ENCODE measurements around the gene CREG1. TPM values are rescaled to one million over a fixed set of nuclear protein-coding genes. Genes with fewer than 3 reads are reported as not detected.
"Not testable (repeated sequence)": the region's sequence is repeated elsewhere in the genome, so short reads cannot be mapped to it uniquely, and the experiment has no call there.

Gene CREG1
- total RNA-seq, result 100 to 1,000 TPM in 1 of 2 donors, 10 to 100 TPM in 1; 92.2 to 106 TPM
- long read RNA-seq, transcript CREG1-201 (4 exons, 1,974 nt), result major isoform, 301 of 305 reads
- long read RNA-seq, partial matches to known transcripts, result 1 of 305 reads
- long read RNA-seq, other reads (novel, unspliced or antisense), result 3 of 305 reads

DNA sequence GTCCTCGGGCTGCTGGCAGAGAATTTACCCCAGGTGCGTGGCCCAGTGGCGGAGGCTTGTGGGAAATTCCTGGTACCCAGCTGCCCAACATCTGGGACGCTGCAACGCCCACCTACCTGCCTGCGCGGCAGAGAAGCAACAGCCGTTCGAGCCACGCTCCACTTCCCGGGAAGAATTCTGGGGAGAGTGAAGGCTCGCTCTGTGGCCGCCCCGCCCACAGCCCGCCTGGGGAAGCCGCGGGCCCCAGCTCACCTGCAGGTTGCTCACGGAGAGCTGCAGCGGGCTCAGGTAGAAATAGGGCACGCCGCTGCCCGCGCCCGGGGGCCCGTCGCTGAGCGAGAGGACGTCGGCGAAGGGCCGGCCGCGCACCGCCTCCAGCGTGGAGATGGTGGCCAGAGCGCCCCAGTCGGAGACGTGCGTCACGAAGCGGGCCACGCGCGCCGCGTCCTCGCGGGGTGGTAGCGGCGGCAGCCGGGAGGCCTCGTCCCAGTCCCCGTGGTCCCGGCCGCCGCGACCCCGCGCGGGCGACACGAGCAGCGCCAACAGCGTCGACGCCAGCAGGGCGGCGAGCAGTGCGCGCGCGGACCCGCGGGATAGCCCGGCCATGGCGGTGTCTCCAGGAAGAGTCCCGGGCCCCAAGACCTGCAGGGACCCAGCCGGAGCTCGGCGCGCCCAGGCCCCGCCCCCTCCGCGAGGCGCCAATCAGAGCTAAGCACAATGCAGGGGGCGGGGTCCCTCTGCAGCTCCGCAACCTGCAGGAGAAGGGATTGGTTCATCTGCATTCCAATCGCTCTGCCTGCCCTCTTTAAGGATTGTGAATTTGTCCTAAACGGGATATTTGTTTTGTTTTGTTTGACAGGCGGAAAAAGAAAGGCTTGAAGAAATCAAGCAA lies at the start of gene CREG1:
CREG1 (minus strand) TSS at position 627 of the 892 bp plus-strand sequence.
- peak; percentile 99 for ATAC-seq
- peak; percentile 96 for DNase-seq
- intact Hi-C loops (cut with DNase I), result no loop called here

DNA sequence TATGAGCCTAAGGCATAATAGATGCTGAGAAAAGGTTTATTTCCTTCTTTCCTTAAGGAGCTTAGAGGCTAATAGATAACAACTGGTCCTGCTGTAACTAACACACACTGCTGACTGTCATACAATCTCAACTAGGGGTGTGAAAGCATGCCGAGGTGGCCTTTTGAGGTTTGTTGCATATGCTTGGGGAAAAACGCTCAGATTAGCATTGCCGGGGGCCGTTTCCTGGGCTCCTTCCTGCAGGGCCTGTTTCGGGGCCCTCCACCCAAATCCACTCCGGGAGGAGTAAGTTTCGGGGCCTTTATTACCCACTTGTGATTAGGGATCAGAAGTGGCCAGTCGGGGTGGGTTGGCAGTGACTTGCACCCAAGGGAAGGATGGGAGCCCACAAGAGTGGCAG lies 49.3 kb upstream of the CREG1 start:
- intact Hi-C loops (cut with DNase I), result loop anchor here (10.0 kb wide), 2 partner anchors 192 to 202 kb away; no protein-coding TSS in a partner anchor
- ATAC-seq, result no peak
- no peak for DNase-seq

- ATAC-seq, result peak; percentile 51 to 81
- intact Hi-C loops (cut with DNase I), result loop anchor here (2.0 to 10.0 kb wide), 3 partner anchors 87 to 203 kb away; no protein-coding TSS in a partner anchor
- peak; percentile 36 for DNase-seq
These were observed 48.2 kb upstream of the CREG1 start for GRCh38 chr1:167601442-167602383.

DNA sequence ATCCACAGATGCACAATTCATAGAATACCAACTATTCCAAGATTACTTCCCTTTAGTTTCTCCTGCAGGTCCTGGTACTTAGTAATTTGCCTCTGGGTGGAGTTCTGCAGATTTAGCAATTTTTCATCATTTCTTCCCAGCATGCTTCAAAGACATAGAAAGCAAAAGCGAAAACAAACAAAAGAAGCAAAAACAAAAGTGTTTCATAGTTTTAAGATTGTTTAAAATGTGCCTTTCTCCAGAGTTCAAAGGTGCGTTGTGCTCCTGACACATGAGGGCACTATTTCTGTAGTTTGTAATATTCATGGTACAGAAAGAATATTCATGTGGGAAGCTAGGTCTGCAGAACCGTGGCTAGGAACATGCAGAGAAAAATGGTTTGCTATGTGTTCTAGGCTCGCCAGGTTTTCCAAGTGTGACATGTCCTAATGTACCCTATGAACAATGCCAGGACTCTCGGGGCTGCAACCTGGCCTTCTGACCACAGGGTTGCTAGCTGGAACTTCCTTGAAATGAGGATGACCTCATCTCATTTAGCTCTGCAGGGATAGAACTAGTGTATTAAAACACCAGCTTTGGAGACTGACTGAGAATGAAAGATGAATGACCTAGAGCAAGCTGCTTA lies 46.5 kb upstream of the CREG1 start:
- peak; percentile 31 for DNase-seq
- intact Hi-C loops (cut with DNase I), result loop anchor here (1.0 to 10.0 kb wide), 4 partner anchors 87 to 205 kb away; no protein-coding TSS in a partner anchor
- ATAC-seq, result peak; percentile 82 to 86

DNA sequence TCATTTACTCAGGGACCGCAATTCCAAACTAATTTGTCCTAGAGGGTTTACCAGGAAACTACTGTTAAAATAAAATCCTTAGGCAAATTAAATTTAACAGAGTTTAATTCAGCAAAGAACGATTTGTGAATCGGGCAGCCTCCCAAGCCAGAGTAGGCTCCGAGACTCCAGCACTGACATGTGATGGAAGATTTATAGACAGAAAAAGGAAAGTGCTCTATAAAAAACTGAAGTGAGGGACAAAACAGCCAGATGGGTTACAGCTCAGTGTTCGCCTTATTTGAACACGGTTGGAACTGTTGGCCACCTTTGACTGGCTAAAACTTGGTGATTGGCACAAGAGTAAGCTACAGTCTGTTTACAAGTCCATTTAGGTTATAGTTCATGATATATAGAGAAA lies 41.3 kb upstream of the CREG1 start:
- DNase-seq (no peak), ATAC-seq (no peak)
- intact Hi-C loops (cut with DNase I), result no loop called here

DNA sequence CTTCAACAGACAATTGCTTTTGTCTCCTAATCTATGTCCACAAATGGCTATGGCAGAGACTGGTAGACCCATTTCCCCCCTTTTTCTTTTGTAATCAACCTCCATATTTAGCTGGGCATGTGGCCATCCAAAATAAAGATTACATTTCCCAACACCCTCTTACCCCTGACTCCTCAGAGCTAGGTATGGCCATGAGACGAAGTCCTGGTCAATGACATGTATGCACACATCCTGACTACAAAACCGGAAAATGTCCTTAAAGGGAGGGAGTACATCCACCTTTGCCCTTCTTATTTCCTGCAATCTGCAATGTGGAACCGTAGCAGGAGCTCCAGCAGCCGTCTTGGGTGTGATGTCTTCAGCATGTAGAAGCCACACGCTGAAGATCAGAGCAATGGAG lies 40.3 kb upstream of the CREG1 start:
- intact Hi-C loops (cut with DNase I), result no loop called here
- ATAC-seq (no peak), DNase-seq (no peak)

GRCh38 chr1:167592475-167592874 lies 38.9 kb upstream of the CREG1 start:
- no peak for ATAC-seq
- no peak for DNase-seq
- intact Hi-C loops (cut with DNase I), result no loop called here

DNA sequence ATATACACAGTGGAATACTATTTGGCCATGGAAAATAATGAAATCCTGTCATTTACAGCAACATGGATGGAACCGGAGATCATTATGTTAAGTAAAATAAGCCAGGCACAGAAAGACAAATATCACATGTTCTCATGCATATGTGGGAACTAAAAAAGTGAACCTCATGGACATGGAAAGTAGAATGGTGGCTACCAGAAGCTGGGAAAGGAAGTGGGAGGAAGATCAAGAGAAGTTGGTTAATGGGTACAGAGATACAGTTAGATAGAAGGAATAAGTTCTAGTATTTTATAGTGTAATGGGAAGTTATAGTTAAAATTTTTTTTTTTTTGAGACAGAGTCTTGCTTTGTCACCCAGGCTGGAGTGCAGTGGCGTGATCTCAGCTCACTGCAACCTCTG lies 34.8 kb upstream of the CREG1 start:
- no peak for ATAC-seq
- intact Hi-C loops (cut with DNase I), result no loop called here

GRCh38 chr1:167587872-167588271 lies 34.3 kb upstream of the CREG1 start:
- no peak for DNase-seq
- intact Hi-C loops (cut with DNase I), result no loop called here
- ATAC-seq, result no peak

More for the DNA sequence above, 34.8 kb upstream of the CREG1 start:
- DNase-seq, result no peak

- intact Hi-C loops (cut with DNase I), result no loop called here
- DNase-seq (no peak), ATAC-seq (no peak)
These were observed 33.8 kb upstream of the CREG1 start for GRCh38 chr1:167587342-167587741.

DNA sequence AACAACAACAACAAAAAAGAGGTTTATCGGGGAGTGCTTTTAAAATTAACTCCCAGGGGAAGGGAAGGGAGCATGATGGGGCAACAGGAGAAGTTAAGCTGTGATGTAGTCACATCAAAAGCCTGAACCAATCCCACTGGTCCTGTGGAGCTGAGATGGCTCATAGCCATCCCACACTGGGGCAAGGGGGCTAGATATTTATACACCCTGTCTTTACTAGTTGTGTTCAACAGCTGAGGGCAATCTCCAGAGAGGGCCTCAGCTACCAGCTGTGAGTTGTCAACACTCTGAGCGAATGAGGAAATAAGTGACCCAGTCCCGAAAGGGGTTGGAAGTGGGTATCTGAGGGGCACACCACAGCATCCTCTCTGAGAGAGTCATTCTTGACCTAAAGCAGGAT lies 31.0 kb upstream of the CREG1 start:
- intact Hi-C loops (cut with DNase I), result no loop called here
- no peak for ATAC-seq
- DNase-seq, result no peak

- DNase-seq (no peak), ATAC-seq (no peak)
- intact Hi-C loops (cut with DNase I), result no loop called here
These were observed 29.2 kb upstream of the CREG1 start for GRCh38 chr1:167582722-167583121.

- intact Hi-C loops (cut with DNase I), result no loop called here
- no peak for ATAC-seq
- no peak for DNase-seq
These were observed 28.5 kb upstream of the CREG1 start for GRCh38 chr1:167582064-167582463.

GRCh38 chr1:167579986-167580385 lies 26.4 kb upstream of the CREG1 start:
- intact Hi-C loops (cut with DNase I), result no loop called here
- ATAC-seq, result no peak
- no peak for DNase-seq

GRCh38 chr1:167578939-167579521 lies 25.5 kb upstream of the CREG1 start:
- intact Hi-C loops (cut with DNase I), result no loop called here
- no peak for DNase-seq
- no peak for ATAC-seq

GRCh38 chr1:167575649-167576048 lies 22.1 kb upstream of the CREG1 start:
- no peak for ATAC-seq
- intact Hi-C loops (cut with DNase I), result no loop called here
- no peak for DNase-seq

- intact Hi-C loops (cut with DNase I), result no loop called here
- ATAC-seq (no peak), DNase-seq (no peak)
These were observed 19.5 kb upstream of the CREG1 start for GRCh38 chr1:167573035-167573434.

GRCh38 chr1:167570712-167571111 lies 17.1 kb upstream of the CREG1 start:
- DNase-seq; ATAC-seq; intact Hi-C loops (cut with DNase I): not testable (repeated sequence)

DNA sequence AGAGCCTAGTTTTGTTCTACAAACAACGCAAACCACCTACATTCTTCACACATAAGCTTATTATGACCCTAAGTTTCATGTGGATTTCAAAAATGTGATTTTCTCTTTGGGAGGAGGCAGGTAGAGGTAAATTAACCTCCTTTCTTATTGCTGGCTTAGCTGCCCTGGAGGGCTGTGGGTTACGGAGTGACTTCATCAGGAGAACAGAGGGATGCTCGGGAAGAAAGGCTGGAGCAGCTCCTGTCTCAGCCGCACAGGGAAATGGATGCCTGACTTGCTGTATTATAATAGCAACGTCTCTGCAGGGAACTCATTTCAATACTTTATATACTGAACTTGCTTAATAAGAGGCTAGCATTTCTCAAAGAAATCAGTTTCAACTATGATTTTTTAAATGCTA lies 14.1 kb upstream of the CREG1 start:
- intact Hi-C loops (cut with DNase I), result no loop called here
- ATAC-seq (no peak), DNase-seq (no peak)
